H1 (cell line): ENCODE results near the gene SDC4. TPM values are rescaled to one million over a fixed set of nuclear protein-coding genes. Genes with fewer than 3 reads are reported as not detected.

Source experiments
- MAFK ChIP-seq: IDR thresholded peaks from 2 replicates; pipeline ENCODE4 v1.6.1; 2012; ENCODE audit warnings: low read depth, mild to moderate bottlenecking, improper control_type of control experiment, low read length
- RFX5 ChIP-seq: IDR thresholded peaks from 2 replicates; pipeline ENCODE4 v1.6.1; 2011; ENCODE audit warnings: low read depth, low read length, improper control_type of control experiment, borderline replicate concordance
- SIRT6 ChIP-seq: IDR thresholded peaks from one replicate; pipeline ENCODE4 v1.7.1; 2012; ENCODE audit warnings: low read length, inconsistent platforms
- polyA plus RNA-seq, 7 experiments: library from polyadenylated mRNA; depleted of rRNA in 3 of 7; stranded (reverse) in 5 of 7; unstranded in 2 of 7; fragments of >200 nt in 5 of 7; fragments of 200-250 nt in 2 of 7; gene quantifications; 1 replicate in 5 of 7; 2 replicates in 1 of 7; 4 replicates in 1 of 7; pipeline versions ENCODE4 v1.2.1 to v1.2.3, GENCODE V29; 2011 to 2013; ENCODE audit warnings: missing spikeins in 2 of 7, mixed read lengths in 2 of 7
- total RNA-seq: library from RNA; stranded (reverse); fragmentation: NEBNext Ultra II Directional; extraction: Animal tissue kit (Norgen Biotek cat#: 25700); gene quantifications from 2 replicates; pipeline ENCODE4 v1.2.1, GENCODE V29; 2021
- TF ChIP-seq, protein P1 (sequence below): IDR thresholded peaks from 2 replicates; pipeline ENCODE4 v1.6.1; 2012; ENCODE audit warnings: low read length, inconsistent platforms
- TF ChIP-seq, protein P2 (sequence below): IDR thresholded peaks from 2 replicates; pipeline ENCODE4 v1.6.1; 2011; ENCODE audit warnings: low read length, improper control_type of control experiment
- TF ChIP-seq, protein P3 (sequence below): IDR thresholded peaks from 2 replicates; pipeline ENCODE4 v1.6.1; 2012; ENCODE audit warnings: inconsistent platforms

The SDC4 gene
- total and polyA plus RNA-seq, 2 of the 8 experiments (the other 6 are each of a cell fraction or from before 2014, with no cell fraction given) = 34.6 to 60.2 TPM

DNA sequence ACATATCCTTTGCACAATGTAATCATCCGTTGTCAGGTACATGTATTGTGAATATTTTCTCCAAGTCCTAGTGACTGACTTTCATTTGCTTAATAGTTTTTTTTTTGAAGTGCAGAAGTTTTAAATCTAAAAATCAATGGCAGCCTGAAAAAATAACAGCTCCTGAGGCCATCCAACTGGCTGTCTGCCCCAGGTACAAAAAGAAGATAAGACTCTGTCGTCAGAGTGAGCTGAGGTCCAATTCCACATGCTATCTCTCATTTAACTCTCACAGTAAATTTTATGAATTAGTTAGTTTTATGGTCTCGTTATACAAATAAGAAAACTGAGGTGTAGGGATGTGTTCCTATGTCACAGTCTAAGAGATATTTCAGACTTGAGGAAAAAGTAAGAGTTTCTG lies 72.9 kb downstream of the SDC4 start (continued):
- TF ChIP-seq, protein P1, sequence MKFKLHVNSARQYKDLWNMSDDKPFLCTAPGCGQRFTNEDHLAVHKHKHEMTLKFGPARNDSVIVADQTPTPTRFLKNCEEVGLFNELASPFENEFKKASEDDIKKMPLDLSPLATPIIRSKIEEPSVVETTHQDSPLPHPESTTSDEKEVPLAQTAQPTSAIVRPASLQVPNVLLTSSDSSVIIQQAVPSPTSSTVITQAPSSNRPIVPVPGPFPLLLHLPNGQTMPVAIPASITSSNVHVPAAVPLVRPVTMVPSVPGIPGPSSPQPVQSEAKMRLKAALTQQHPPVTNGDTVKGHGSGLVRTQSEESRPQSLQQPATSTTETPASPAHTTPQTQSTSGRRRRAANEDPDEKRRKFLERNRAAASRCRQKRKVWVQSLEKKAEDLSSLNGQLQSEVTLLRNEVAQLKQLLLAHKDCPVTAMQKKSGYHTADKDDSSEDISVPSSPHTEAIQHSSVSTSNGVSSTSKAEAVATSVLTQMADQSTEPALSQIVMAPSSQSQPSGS = no peak
- TF ChIP-seq, protein P2, sequence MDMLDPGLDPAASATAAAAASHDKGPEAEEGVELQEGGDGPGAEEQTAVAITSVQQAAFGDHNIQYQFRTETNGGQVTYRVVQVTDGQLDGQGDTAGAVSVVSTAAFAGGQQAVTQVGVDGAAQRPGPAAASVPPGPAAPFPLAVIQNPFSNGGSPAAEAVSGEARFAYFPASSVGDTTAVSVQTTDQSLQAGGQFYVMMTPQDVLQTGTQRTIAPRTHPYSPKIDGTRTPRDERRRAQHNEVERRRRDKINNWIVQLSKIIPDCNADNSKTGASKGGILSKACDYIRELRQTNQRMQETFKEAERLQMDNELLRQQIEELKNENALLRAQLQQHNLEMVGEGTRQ = no peak
- TF ChIP-seq MAFK (no peak), RFX5 (no peak), SIRT6 (no peak)
- TF ChIP-seq, protein P3, sequence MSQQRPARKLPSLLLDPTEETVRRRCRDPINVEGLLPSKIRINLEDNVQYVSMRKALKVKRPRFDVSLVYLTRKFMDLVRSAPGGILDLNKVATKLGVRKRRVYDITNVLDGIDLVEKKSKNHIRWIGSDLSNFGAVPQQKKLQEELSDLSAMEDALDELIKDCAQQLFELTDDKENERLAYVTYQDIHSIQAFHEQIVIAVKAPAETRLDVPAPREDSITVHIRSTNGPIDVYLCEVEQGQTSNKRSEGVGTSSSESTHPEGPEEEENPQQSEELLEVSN = no peak
- TF ChIP-seq, all 59 proteins: peak for 0

Other genes with a start within 250 kb of the SDC4 start
- 1.8 and 1.9 TPM in 2 replicates for gene KCNS1, start 247.3 kb downstream of the SDC4 start, total RNA-seq
- gene KCNS1, start 247.3 kb downstream of the SDC4 start, polyA plus RNA-seq (2011; rRNA removed) = 1.4 and 2.0 TPM in 2 replicates
- gene WFDC5, start 233.2 kb downstream of the SDC4 start, total RNA-seq = not detected in 2 replicates
- gene WFDC5, start 233.2 kb downstream of the SDC4 start, polyA plus RNA-seq (2011; rRNA removed) = not detected in 2 replicates
- not detected in 2 replicates for gene WFDC12, start 224.0 kb downstream of the SDC4 start, total RNA-seq
- not detected in 2 replicates for gene WFDC12, start 224.0 kb downstream of the SDC4 start, polyA plus RNA-seq (2011; rRNA removed)
- gene PI3, start 173.5 kb downstream of the SDC4 start, total RNA-seq = not detected in 2 replicates
- not detected in 2 replicates for gene PI3, start 173.5 kb downstream of the SDC4 start, polyA plus RNA-seq (2011; rRNA removed)
- 4.5 and 5.8 TPM in 2 replicates for gene SEMG1, start 141.4 kb downstream of the SDC4 start, total RNA-seq
- 0.64 and 3.0 TPM in 2 replicates for gene SEMG1, start 141.4 kb downstream of the SDC4 start, polyA plus RNA-seq (2011; rRNA removed)
- gene SEMG2, start 127.1 kb downstream of the SDC4 start, total RNA-seq = not detected in 2 replicates
- not detected in 2 replicates for gene SEMG2, start 127.1 kb downstream of the SDC4 start, polyA plus RNA-seq (2011; rRNA removed)
- not detected in 2 replicates for gene SLPI, start 93.9 kb downstream of the SDC4 start, total RNA-seq
- gene SLPI, start 93.9 kb downstream of the SDC4 start, polyA plus RNA-seq (2011; rRNA removed) = 0.17 TPM in 1 of 2 replicates, not detected in the other
- 0.67 and 0.73 TPM in 2 replicates for gene RBPJL, start 41.6 kb downstream of the SDC4 start, total RNA-seq
- 1.3 and 1.5 TPM in 2 replicates for gene RBPJL, start 41.6 kb downstream of the SDC4 start, polyA plus RNA-seq (2011; rRNA removed)
- 4.0 and 4.4 TPM in 2 replicates for gene MATN4, start 40.1 kb downstream of the SDC4 start, total RNA-seq
- gene MATN4, start 40.1 kb downstream of the SDC4 start, polyA plus RNA-seq (2011; rRNA removed) = 2.1 and 3.6 TPM in 2 replicates
- 18.2 and 19.6 TPM in 2 replicates for gene SYS1, start 14.7 kb upstream of the SDC4 start, total RNA-seq
- gene SYS1, start 14.7 kb upstream of the SDC4 start, polyA plus RNA-seq (2011; rRNA removed) = 50.8 and 57.4 TPM in 2 replicates
- gene TP53TG5, start 29.9 kb upstream of the SDC4 start, total RNA-seq = not detected in 2 replicates
- gene TP53TG5, start 29.9 kb upstream of the SDC4 start, polyA plus RNA-seq (2011; rRNA removed) = not detected in 2 replicates
- 50.1 and 55.8 TPM in 2 replicates for gene DBNDD2, start 59.9 kb upstream of the SDC4 start, total RNA-seq
- 95.5 and 96.3 TPM in 2 replicates for gene DBNDD2, start 59.9 kb upstream of the SDC4 start, polyA plus RNA-seq (2011; rRNA removed)
- 64.3 and 66.0 TPM in 2 replicates for gene PIGT, start 67.7 kb upstream of the SDC4 start, total RNA-seq
- 89.7 and 113 TPM in 2 replicates for gene PIGT, start 67.7 kb upstream of the SDC4 start, polyA plus RNA-seq (2011; rRNA removed)
- gene WFDC2, start 121.3 kb upstream of the SDC4 start, total RNA-seq = 77.9 and 86.0 TPM in 2 replicates
- 137 and 156 TPM in 2 replicates for gene WFDC2, start 121.3 kb upstream of the SDC4 start, polyA plus RNA-seq (2011; rRNA removed)
- not detected in 2 replicates for gene SPINT3, start 167.2 kb upstream of the SDC4 start, total RNA-seq
- gene SPINT3, start 167.2 kb upstream of the SDC4 start, polyA plus RNA-seq (2011; rRNA removed) = not detected in 2 replicates
- not detected in 2 replicates for gene WFDC6, start 191.1 kb upstream of the SDC4 start, total RNA-seq
- gene WFDC6, start 191.1 kb upstream of the SDC4 start, polyA plus RNA-seq (2011; rRNA removed) = not detected in 2 replicates
- gene EPPIN, start 199.0 kb upstream of the SDC4 start, total RNA-seq = 0.13 TPM in 1 of 2 replicates, not detected in the other
- 0.06 TPM in 1 of 2 replicates, not detected in the other for gene EPPIN, start 199.0 kb upstream of the SDC4 start, polyA plus RNA-seq (2011; rRNA removed)
- not detected in 2 replicates for gene WFDC8, start 230.9 kb upstream of the SDC4 start, total RNA-seq
- gene WFDC8, start 230.9 kb upstream of the SDC4 start, polyA plus RNA-seq (2011; rRNA removed) = not detected in 2 replicates